ENCODE data around the gene CDH22. TPM values are rescaled to one million over a fixed set of nuclear protein-coding genes. Genes with fewer than 3 reads are reported as not detected.

CDH22 gene
- total and polyA plus RNA-seq, 2 experiments from 2014 or later: 0.08 to 0.10 TPM

DNA sequence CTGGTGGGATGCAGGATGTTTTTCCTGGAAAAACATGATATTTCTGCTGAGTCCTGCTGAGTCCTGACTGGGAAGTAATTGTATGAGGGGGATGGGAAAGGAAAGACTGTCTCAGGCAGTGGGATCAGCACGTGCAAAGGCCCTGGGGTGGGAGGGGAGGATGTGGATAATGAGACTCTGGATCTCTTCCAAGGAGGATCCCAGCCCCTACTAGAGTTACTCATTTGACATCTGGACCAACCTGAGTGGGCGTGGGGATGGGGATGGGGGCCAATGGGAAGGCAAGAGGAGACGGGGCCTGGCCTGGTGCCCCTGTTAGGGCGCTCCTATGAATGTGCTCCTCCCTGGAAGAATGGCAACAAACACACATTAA is 117.1 kb downstream of the CDH22 start (continued):
- TF ChIP-seq, protein P1, sequence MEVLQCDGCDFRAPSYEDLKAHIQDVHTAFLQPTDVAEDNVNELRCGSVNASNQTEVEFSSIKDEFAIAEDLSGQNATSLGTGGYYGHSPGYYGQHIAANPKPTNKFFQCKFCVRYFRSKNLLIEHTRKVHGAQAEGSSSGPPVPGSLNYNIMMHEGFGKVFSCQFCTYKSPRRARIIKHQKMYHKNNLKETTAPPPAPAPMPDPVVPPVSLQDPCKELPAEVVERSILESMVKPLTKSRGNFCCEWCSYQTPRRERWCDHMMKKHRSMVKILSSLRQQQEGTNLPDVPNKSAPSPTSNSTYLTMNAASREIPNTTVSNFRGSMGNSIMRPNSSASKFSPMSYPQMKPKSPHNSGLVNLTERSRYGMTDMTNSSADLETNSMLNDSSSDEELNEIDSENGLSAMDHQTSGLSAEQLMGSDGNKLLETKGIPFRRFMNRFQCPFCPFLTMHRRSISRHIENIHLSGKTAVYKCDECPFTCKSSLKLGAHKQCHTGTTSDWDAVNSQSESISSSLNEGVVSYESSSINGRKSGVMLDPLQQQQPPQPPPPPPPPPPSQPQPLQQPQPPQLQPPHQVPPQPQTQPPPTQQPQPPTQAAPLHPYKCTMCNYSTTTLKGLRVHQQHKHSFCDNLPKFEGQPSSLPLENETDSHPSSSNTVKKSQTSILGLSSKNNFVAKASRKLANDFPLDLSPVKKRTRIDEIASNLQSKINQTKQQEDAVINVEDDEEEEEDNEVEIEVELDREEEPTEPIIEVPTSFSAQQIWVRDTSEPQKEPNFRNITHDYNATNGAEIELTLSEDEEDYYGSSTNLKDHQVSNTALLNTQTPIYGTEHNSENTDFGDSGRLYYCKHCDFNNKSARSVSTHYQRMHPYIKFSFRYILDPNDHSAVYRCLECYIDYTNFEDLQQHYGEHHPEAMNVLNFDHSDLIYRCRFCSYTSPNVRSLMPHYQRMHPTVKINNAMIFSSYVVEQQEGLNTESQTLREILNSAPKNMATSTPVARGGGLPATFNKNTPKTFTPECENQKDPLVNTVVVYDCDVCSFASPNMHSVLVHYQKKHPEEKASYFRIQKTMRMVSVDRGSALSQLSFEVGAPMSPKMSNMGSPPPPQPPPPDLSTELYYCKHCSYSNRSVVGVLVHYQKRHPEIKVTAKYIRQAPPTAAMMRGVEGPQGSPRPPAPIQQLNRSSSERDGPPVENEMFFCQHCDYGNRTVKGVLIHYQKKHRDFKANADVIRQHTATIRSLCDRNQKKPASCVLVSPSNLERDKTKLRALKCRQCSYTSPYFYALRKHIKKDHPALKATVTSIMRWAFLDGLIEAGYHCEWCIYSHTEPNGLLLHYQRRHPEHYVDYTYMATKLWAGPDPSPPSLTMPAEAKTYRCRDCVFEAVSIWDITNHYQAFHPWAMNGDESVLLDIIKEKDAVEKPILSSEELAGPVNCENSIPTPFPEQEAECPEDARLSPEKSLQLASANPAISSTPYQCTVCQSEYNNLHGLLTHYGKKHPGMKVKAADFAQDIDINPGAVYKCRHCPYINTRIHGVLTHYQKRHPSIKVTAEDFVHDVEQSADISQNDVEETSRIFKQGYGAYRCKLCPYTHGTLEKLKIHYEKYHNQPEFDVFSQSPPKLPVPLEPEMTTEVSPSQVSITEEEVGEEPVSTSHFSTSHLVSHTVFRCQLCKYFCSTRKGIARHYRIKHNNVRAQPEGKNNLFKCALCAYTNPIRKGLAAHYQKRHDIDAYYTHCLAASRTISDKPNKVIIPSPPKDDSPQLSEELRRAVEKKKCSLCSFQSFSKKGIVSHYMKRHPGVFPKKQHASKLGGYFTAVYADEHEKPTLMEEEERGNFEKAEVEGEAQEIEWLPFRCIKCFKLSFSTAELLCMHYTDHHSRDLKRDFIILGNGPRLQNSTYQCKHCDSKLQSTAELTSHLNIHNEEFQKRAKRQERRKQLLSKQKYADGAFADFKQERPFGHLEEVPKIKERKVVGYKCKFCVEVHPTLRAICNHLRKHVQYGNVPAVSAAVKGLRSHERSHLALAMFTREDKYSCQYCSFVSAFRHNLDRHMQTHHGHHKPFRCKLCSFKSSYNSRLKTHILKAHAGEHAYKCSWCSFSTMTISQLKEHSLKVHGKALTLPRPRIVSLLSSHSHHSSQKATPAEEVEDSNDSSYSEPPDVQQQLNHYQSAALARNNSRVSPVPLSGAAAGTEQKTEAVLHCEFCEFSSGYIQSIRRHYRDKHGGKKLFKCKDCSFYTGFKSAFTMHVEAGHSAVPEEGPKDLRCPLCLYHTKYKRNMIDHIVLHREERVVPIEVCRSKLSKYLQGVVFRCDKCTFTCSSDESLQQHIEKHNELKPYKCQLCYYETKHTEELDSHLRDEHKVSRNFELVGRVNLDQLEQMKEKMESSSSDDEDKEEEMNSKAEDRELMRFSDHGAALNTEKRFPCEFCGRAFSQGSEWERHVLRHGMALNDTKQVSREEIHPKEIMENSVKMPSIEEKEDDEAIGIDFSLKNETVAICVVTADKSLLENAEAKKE (CRISPR knock-in tag; IDR thresholded peaks at IDR 0.05): no peak
- no peak for TF ChIP-seq NANOG (IDR thresholded peaks at IDR 0.05; ENCODE audit: borderline replicate concordance)
- TF ChIP-seq, protein P2, sequence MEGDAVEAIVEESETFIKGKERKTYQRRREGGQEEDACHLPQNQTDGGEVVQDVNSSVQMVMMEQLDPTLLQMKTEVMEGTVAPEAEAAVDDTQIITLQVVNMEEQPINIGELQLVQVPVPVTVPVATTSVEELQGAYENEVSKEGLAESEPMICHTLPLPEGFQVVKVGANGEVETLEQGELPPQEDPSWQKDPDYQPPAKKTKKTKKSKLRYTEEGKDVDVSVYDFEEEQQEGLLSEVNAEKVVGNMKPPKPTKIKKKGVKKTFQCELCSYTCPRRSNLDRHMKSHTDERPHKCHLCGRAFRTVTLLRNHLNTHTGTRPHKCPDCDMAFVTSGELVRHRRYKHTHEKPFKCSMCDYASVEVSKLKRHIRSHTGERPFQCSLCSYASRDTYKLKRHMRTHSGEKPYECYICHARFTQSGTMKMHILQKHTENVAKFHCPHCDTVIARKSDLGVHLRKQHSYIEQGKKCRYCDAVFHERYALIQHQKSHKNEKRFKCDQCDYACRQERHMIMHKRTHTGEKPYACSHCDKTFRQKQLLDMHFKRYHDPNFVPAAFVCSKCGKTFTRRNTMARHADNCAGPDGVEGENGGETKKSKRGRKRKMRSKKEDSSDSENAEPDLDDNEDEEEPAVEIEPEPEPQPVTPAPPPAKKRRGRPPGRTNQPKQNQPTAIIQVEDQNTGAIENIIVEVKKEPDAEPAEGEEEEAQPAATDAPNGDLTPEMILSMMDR (conservative IDR thresholded peaks at IDR 0.05; ENCODE audit: low read depth in 2 of 2): no peak

DNA sequence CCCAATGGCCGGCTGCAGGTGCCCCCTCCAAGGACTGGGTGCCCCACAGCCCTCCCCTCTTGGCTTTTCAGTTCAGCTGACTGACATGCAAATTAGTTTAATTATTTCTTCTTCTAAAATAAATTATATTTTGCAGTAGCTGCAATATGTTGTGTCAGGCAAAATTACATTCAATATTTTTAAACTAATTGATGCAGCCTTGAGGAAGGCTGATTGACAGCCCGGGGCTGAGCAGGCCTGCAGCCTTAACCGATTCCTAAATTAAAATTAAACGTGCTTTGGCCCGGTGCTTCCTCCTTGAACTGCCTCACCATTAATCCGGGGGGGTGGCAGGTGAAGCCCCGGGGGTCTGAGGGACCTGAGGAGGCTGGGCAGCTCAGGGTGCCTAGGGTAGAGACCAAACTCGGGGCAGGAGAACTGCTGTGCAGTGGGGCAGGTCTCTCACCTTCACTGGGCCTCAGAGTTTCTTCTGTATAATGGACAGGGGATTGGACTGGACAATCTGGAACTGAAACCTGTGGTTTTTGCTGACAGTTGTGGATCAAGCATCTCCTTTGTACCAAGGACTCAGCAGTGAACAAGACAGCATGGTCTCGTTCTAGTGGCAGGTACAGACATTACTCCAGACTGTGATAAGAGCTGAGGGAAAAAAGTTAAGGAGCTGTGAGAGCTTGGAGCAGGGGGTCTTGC is 117.7 kb downstream of the CDH22 start:
- H3K4me1 Mint-ChIP-seq: peaks cover 5% of the 10 kb centered on the region; the same call in 2 of the 3 replicates
- no peak overlapping the region for H3K4me2 ChIP-seq
- H3K36me3 ChIP-seq (ENCODE audit: insufficient read depth): no peaks in the 10 kb centered on the region
- H3K4me1 ChIP-seq (ENCODE audit: insufficient read depth): no peaks in the 10 kb centered on the region
- H2AFZ ChIP-seq: no peak overlapping the region
- no peaks in the 10 kb centered on the region for H3K36me3 Mint-ChIP-seq (ENCODE audit: low read depth)
- DNase-seq (ENCODE audit: low spot score) (no peak), ATAC-seq (no peak)
- no peak overlapping the region for H3K27ac Mint-ChIP-seq
- H3K79me2 ChIP-seq (replicated peaks; ENCODE audit: insufficient read depth): no peaks in the 10 kb centered on the region
- H3K9me2 ChIP-seq (ENCODE audit: insufficient read depth): no peaks in the 10 kb centered on the region
- H3K9me3 Mint-ChIP-seq: no peaks in the 10 kb centered on the region
- no peak overlapping the region for H3K4me3 Mint-ChIP-seq
- H3K27me3 Mint-ChIP-seq (ENCODE audit: insufficient read depth, low read depth, poor library complexity): peaks cover 13% of the 10 kb centered on the region
- no peaks in the 10 kb centered on the region for H4K20me1 ChIP-seq (replicated peaks; ENCODE audit: insufficient read depth)
- H3K4me3 ChIP-seq: no peak overlapping the region
- no peak overlapping the region for H3K27ac ChIP-seq (ENCODE audit: low read depth)
- H3K27me3 ChIP-seq (ENCODE audit: insufficient read depth): no peaks in the 10 kb centered on the region
- no peaks in the 10 kb centered on the region for H3F3A ChIP-seq (replicated peaks; ENCODE audit: low read depth)
- TF ChIP-seq NANOG (IDR thresholded peaks at IDR 0.05; ENCODE audit: borderline replicate concordance): no peak
- TF ChIP-seq, protein P3, sequence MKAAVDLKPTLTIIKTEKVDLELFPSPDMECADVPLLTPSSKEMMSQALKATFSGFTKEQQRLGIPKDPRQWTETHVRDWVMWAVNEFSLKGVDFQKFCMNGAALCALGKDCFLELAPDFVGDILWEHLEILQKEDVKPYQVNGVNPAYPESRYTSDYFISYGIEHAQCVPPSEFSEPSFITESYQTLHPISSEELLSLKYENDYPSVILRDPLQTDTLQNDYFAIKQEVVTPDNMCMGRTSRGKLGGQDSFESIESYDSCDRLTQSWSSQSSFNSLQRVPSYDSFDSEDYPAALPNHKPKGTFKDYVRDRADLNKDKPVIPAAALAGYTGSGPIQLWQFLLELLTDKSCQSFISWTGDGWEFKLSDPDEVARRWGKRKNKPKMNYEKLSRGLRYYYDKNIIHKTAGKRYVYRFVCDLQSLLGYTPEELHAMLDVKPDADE (IDR thresholded peaks at IDR 0.05): no peak
- TF ChIP-seq JUNB (IDR thresholded peaks at IDR 0.05; ENCODE audit: unreplicated experiment): no peak
- TF ChIP-seq, protein P1 (CRISPR knock-in tag; IDR thresholded peaks at IDR 0.05): no peak

Measured in GM23338 (cell line).